Measurements from ENCODE around the gene BMAL2.

The BMAL2 gene, protein sequence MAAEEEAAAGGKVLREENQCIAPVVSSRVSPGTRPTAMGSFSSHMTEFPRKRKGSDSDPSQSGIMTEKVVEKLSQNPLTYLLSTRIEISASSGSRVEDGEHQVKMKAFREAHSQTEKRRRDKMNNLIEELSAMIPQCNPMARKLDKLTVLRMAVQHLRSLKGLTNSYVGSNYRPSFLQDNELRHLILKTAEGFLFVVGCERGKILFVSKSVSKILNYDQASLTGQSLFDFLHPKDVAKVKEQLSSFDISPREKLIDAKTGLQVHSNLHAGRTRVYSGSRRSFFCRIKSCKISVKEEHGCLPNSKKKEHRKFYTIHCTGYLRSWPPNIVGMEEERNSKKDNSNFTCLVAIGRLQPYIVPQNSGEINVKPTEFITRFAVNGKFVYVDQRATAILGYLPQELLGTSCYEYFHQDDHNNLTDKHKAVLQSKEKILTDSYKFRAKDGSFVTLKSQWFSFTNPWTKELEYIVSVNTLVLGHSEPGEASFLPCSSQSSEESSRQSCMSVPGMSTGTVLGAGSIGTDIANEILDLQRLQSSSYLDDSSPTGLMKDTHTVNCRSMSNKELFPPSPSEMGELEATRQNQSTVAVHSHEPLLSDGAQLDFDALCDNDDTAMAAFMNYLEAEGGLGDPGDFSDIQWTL

DNA sequence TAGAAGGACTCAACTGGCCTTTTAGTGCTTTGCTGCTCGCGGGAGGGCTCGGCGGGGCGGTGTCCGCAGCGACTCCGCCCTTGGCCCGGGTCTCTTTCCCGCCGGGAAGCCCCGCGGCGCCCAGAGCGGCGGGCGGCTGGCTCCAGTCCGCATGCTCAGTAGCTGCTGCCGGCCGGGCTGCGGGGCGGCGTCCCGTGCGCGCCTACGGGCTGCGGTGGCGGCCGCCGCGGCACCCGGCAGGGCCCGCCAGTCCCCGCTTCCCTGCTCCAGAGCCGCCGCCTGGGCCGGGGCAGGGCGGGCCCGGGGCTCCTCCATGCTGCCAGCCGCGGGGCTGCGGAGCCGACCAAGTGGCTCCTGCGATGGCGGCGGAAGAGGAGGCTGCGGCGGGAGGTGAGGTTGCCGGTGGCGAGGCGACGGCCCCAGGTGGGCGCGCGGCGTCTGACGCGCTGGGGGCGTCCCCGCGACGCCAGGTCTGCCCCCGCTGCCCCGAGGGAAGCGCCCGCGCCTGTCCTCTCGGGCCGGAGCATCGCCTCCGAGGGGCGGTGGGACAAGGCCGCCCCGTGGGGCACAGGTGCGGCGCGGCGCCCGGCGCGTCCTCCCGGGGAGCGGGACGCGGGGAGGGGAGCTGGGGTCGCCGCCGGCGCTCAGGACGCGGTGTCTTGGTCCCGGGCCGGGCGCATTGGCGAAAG, at the start of gene BMAL2:
TSS of gene BMAL2 (plus strand) at position 123 of the 689 bp plus-strand sequence. CDS start at position 360, 237 bp downstream.
- DNase-seq: peak in 16 of 58 donors; percentile 3 to 53 (median 13)

DNA sequence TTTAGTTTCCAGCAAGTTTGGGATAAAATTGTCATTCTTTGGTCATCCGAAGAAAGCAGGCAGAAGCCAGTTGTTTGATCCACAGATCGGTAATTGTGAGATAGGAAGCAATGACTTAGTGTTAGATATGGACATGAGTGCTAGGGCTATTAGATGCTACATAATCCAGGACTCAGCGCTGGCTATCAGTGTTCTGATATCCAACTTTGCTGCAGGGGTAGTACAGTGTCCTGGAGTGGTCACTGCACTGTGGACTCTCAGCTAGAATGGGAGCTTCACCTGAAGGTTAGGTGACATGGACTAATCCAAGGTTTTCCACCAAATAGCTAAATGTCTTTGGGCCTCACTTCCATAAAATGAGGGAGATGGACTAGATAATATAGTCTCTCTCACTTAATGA, 48.6 kb upstream of the BMAL2 start:
- DNase-seq: no peak

DNA sequence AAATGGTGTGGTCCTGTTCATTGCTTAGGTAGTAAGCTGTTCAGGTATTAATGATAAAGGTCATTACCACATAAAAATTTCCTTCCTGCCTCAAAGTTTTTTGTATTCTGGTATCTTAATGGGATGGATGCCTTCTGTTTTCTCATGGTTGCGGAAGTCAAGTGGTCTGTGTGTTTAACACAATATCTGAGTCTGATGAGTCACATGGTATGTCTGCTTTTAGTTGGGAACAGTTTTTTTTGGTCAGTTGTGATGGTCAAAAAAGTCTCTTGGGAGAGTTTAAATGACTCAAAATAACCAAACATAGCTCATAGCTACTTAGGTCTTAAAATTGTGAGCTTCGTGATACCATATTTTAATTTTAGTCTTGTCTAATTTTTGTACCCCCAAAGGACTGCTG, 47.9 kb upstream of the BMAL2 start:
- DNase-seq: no peak

DNA sequence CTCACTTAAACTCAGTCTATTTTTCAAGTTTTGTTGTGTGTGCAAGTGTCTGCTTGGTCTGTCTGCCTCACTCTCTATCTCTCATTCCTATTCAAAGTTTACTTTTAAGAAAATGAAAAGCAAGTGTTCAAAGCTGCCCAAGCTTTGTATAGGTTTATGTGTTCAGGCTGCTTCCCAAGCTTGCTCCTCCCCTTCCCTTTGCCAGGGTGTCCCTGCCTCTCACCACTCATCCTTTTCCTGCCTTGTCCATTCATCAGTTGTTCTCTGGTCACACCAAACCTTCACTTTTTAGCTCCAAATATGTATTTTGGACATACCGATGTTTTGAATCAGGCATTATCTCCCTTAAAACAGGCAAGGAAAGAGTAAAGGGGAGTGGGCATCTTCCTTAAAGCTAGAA, 47.2 kb upstream of the BMAL2 start:
- DNase-seq: no peak

DNA sequence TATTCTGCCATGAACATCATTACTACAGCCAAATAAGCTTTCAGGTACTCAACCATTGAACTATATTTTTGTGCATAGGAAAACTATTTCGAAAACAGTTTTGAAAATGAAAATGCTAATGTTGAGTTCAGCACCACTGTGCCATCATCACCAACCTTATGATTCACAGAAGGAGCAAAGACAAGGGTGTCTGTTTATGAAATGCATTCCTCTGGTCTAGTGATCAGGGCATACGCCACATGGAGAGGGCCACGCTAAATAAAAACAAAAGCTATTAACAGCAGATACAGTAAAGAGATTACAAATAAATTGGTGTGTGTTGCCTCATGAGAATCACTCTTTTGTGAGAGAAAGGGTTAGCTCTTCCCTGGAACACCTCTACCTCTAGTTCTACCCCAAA, 43.2 kb upstream of the BMAL2 start:
- DNase-seq: no peak

GRCh38 chr12:27290501-27291168, 42.0 kb upstream of the BMAL2 start:
- no peak for DNase-seq

DNA sequence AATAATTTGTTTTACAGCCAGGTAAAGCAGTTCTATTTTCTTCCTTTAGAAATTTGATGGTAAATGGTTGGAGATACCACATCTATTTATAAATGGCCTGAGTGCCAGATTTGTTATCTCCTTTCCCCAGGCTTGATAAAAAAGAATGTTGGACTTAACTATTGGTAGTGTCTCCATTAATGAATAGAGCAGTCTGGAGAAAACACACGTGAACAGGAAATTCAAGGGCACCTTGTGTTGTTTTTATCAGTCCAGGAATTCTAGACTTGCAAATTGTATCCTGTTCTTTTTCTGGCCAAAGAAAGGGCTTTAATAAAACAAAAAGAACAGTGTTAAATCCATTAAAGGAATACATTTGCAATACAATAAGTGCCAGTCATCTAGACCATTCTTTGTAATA, 40.8 kb upstream of the BMAL2 start:
- no peak for DNase-seq

- DNase-seq: no peak
These were observed 39.9 kb upstream of the BMAL2 start for GRCh38 chr12:27292718-27293117.

DNA sequence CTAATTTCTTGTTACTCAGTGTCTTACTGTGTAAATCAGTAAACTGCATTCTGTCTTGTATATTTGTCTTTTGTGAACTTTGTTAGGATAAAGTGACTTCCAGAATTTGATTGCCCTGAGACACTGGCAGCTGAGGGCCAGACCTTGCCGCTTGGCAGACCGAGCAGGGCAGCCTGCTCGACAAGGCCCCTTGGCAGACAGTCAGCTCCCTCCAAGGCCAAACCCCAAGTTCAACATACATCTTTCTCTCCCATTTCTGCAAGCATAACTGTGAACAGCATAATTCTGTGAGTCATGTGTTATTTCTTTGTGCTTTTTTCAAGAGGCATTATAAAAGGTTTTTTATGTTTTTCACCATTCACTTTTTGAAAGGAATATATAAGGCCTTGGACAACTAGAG, 39.2 kb upstream of the BMAL2 start:
- peak in 4 of 58 donors; percentile 1 to 4 (median 4) for DNase-seq

- DNase-seq: no peak
These were observed 36.0 kb upstream of the BMAL2 start for GRCh38 chr12:27296674-27297073.

- no peak for DNase-seq
These were observed 35.1 kb upstream of the BMAL2 start for GRCh38 chr12:27297566-27297965.

DNA sequence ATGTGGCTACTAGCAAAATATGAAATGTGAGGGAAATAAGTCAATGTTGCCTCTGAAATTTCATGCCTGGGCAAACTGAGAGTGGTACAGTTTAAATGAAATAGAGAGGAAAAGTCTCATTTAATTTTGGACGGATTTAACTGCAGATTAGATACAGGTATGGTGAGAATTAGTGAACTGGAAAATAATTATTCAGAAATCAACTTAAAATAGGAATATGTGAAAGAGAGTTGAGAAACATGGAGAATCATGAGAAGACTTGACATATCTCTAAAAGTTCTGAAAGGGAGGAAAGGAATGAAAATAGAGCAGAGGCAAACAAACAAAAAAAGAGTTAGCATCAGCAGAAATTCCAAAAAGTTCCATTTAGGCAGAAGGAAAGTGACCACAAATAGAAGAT, 33.5 kb upstream of the BMAL2 start:
- no peak for DNase-seq

DNA sequence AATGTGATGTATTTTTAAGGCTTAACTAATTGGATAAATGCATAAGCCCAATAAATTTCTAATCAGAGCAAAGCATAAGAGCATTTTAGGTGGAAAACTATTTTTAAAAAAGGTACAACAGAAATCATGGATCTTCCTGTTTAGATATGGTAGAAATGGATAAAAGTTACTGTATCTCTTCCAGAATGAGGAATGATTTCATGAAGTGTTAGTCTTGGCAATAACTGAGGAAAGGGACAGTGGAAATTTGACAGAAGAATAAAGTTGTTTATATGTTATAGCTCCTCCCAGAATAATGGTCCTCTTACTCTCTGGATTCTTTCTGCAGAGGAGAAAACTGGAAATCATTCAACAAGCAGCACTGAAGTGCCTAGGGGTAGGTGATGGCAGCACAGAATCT, 32.4 kb upstream of the BMAL2 start:
- no peak for DNase-seq

DNA sequence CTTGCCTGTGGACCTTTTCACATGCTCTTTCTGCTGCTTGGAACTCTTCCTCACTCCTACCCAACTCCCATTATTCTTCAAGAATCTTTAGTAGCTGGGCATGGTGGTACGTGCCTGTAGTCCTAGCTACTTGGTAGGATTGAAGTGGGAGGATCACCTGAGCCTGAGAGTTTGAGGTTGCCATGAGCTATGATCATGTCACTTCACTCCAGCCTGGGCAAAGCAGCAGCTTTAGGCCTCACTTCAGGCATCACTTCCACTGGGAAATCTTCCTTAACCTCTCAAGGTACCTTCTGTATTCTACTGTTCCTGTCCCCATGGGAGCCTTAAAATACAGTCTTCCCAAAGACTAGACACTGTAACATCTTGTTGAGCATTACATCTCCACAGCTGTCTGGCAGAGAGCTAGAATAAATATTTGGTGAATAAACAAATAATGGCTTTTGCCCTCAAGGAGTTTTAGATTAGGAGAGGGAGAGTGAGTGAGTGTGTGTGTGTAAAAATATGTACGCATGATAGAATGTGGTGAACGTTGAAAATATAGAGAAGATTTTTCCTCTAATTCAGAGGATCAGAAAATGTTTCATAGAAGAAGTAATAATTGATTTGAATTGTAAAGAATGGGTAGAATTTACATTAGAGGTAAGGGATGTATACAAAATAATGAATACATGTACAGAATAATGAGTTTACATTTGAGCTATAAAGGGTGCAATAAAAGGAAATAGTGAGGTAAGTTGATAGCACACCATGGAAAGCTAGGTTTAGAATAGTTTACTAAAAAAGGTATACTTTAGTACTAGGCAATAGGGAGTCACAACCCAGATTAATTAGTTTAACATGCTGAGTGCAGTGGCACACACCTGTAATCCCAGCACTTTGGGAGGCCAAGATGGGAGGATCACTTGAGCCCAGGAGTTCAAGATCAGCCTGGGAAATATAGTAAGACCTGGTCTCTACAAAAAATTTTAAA, 29.2 kb upstream of the BMAL2 start:
- no peak for DNase-seq

DNA sequence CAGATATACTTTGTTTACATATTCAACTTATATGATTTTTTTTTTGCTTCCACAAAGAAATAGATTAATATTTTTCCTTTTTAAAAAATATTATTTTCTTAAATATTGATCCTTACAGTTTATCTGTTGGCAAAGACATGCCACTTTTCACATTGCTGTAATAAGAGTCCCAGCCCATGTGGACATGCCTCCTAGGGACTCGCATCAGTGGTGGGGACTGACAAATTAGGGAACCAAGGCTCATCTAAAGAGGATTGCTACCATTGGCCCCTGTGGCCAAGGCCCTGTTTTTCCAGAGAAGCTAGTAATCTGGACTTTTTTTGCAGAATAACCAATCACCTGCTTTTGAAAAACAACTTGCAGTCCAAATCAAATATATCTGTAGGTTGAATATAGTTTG, 27.8 kb upstream of the BMAL2 start:
- DNase-seq: no peak

- no peak for DNase-seq
These were observed 26.8 kb upstream of the BMAL2 start for GRCh38 chr12:27305673-27306456.

- no peak for DNase-seq
These were observed 23.2 kb upstream of the BMAL2 start for GRCh38 chr12:27309293-27309994.

GRCh38 chr12:27309995-27310315, 22.7 kb upstream of the BMAL2 start:
- no peak for DNase-seq

GRCh38 chr12:27316947-27317346, 15.7 kb upstream of the BMAL2 start:
- DNase-seq: no peak

Data from anterior cingulate cortex (tissue), 58 donors.